Activated naive CD8-positive, alpha-beta T cell treated with anti-CD3 and anti-CD28 coated beads for 36 hours (primary cell): ENCODE results near the gene LRRC75B. TPM values are rescaled to one million over a fixed set of nuclear protein-coding genes. Genes with fewer than 3 reads are reported as not detected.

ENCODE experiments used
- DNase-seq: peaks from one replicate; pipeline ENCODE4 v3.0.0; 2021
- H3K27ac Mint-ChIP-seq: one replicate; pipeline ENCODE4 v1.8.0; 2022; ENCODE audit warnings: mild to moderate bottlenecking, moderate library complexity, mixed read lengths
- H3K27me3 Mint-ChIP-seq: one replicate; pipeline ENCODE4 v1.8.0; 2022; ENCODE audit warnings: mild to moderate bottlenecking, mixed read lengths
- H3K36me3 Mint-ChIP-seq: one replicate; pipeline ENCODE4 v1.8.0; 2021; ENCODE audit warnings: mild to moderate bottlenecking, mixed read lengths
- H3K4me1 Mint-ChIP-seq: one replicate; pipeline ENCODE4 v1.8.0; 2021; ENCODE audit warnings: mixed read lengths
- H3K4me3 Mint-ChIP-seq: one replicate; pipeline ENCODE4 v1.8.0; 2022; ENCODE audit warnings: mild to moderate bottlenecking, moderate library complexity, mixed read lengths
- H3K9me3 Mint-ChIP-seq: one replicate; pipeline ENCODE4 v1.8.0; 2022; ENCODE audit warnings: mixed read lengths
- total RNA-seq, 2 experiments: library from RNA; stranded (reverse); gene quantifications; one replicate each; pipeline ENCODE4 v1.2.3, GENCODE V29; 2021

The LRRC75B gene
- total RNA-seq, 2 experiments from 2014 or later, result 0.91 to 1.1 TPM

DNA sequence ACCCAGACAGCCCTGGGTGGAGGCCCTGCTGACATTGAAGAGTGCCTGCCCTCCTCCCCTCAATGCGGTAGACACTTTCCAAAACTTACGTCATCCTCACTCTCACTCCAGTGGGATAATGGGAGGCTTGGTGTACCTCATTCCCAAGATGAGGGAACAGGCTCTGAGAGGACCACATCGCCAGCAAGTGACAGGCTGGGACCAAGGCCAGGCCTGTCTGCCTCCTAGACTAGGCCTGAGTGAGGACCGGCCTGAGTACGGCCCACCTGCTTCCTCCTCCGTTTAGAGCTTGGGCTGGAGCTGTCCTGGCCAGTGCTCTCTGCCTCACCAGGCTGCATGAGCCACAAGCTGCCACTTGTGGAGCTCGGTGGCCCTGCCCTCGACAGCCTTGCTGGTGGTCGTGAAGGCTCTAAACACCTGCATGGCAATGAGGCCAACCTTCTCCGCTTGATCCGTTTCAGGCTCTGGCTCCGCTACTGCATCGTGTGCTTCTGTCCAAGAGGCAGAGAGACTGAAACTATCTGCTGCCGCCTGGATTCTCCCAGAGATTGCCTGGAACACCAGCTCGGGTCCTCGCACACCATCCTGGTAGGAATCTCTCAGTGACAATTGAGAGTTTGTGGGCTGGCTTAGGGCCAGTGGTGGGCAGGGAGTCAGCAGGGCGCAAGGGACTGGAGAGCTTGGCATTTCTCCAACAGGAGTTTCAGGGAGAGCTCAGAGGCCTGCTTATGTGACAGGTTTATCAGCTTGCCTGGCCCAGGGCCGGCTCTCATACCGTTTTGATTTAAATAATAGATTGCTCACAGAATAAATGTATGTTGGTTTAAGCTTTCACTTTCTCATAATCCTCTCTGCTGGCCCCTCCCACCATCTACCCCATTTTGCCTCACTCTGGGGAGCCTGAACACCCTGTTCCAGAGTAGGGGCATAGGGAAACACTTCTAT lies 9.4 kb downstream of the LRRC75B start:
- H3K27me3 Mint-ChIP-seq, result no peaks in the 10 kb centered on the region
- H3K36me3 Mint-ChIP-seq, result no peaks in the 10 kb centered on the region
- no peak overlapping the region for H3K27ac Mint-ChIP-seq
- H3K4me1 Mint-ChIP-seq, result no peaks in the 10 kb centered on the region
- no peaks in the 10 kb centered on the region for H3K9me3 Mint-ChIP-seq
- H3K4me3 Mint-ChIP-seq, result no peak overlapping the region
- no peak for DNase-seq

DNA sequence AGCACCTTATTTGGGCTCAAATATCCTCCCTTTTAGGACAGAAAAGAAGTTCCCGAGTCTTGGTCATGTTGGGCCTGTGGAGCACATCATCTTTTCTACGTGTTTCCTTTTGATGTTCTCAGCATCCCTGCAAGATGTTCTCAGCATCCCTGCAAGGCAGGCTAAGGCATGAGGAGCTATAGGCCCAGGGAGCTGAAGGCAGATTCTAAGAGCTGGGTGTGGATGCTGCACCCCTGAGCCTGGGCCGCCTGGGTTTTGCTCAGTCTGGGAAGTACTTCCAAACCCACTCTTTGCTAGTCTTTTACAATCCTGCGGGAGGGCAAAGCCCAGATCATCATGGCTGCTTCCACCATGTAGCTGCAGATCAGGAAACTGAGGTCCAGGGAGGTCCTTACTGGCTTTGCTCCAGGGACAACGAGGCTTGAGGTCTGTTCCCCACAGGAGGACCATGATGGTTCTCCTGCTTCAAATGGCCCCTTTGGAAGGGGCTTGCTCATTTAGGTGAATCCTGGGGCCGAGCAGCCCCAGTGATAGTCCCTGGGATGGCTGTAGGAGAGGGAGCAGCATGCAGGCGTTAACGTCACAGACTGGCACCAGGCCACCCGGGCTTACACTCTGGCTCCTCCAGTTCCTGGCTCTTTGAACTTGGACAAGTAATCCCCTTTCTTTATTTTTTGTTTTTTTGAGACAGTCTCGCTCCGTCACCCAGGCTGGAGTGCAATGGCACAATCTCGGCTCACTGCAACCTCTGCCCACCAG lies 10.6 kb downstream of the LRRC75B start:
- DNase-seq, result no peak
- Mint-ChIP-seq H3K27ac (no peak overlapping the region), H3K36me3 (no peaks in the 10 kb centered on the region), H3K9me3 (no peaks in the 10 kb centered on the region), H3K4me1 (no peaks in the 10 kb centered on the region), H3K27me3 (no peaks in the 10 kb centered on the region), H3K4me3 (no peak overlapping the region)

DNA sequence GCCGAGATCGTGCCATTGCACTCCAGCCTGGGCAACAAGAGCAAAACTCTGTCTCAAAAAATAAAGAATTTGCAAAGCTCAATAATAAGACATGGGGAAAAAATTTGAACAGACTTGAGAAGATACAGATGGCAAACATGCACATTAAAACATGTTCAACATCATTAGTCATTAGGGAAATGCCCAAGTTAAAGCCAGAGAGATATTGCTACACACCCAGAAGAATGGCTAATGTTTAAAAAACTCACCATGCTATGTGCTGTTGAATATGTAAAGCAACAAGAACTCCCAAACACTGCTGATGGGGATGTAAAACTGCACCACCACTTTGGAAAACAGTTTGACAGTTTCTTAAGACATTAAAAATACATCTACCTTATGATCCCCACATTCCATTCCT lies 12.6 kb downstream of the LRRC75B start:
- DNase-seq, result no peak
- Mint-ChIP-seq H3K27me3 (no peaks in the 10 kb centered on the region), H3K9me3 (no peaks in the 10 kb centered on the region), H3K4me3 (no peak overlapping the region), H3K36me3 (peaks cover 6% of the 10 kb centered on the region), H3K27ac (no peak overlapping the region), H3K4me1 (no peaks in the 10 kb centered on the region)

DNA sequence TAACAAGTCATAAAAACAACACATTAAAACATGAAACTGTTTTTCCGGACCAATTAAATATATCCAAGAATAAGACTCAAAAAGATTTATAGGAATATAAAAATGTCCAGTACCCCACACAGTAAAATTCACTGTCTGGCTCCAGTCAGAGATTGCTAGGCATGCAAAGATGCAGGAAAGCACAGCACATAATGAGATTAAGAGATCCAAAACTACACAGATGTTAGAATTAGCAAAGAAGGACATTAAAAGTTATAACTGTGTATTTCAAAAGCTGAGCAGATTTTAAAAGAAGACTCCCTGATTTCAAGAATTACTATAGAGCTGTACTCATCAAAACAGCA lies 13.6 kb downstream of the LRRC75B start:
- Mint-ChIP-seq H3K27me3 (no peaks in the 10 kb centered on the region), H3K4me1 (no peaks in the 10 kb centered on the region), H3K36me3 (peaks cover 15% of the 10 kb centered on the region), H3K27ac (no peak overlapping the region), H3K4me3 (no peak overlapping the region), H3K9me3 (no peaks in the 10 kb centered on the region)
- no peak for DNase-seq

DNA sequence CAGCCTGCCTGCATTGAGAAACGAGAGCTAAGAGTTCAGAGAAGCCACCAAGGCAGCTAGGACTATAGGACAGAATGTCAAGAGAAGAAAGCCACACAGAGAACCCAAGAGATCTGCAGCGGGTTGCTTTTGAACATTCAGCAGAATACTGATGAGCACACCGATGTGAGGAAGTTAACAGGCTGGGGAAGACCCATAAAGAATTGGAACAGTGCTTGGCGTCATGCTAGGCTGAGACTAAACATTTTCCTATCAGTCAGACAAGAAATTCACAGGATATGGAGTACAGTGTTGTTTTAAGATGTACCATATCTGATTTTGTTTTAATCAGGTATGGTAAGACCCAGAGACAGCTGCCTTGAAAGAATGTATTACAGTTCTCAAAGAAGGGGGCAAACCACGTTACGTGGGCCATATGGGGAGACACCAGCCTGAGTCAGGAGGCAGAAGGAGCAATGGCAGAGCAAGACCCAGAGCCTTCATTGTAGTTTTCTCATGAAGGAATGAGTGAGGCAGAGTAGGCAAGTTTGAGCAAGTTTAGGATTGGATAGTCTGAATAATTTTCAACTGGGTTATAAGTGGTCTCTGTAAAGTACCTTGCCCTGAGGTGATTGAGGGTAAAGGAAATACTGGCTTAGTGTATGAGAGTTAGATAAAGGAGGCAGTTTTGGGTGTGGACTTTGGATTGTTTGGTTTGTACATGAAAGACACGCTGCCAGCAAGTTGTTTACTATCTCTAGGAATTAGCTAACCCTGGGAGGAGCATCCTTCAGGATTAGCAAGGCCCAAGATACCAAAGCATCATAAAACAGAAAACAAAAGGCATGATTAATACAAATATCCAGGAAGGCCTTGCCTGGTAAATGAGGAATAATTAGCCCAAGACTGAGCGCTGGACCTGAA lies 14.3 kb downstream of the LRRC75B start:
- Mint-ChIP-seq H3K4me1 (no peaks in the 10 kb centered on the region), H3K27me3 (no peaks in the 10 kb centered on the region), H3K4me3 (no peak overlapping the region), H3K27ac (peak overlapping the region; percentile 1), H3K9me3 (no peaks in the 10 kb centered on the region), H3K36me3 (peaks cover 15% of the 10 kb centered on the region)
- no peak for DNase-seq

DNA sequence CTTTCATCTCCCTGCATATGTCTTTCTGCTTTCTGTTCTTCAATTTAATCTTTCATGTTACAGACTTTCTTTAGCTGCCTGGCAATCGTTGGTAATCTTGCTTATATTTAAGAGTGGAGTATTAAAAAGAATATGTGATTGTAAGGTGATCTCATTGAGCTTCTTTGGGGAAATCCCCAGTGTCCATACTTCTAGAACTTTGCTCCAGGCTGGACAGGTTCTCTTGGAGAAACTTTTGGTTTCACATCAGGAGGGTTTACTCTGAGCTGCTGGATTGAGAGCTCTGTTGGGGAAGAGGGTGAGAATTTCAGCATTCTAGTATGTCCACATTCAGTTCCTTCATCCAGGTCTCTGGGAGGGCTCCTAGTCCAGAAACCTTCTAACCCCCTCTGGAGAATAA lies 16.1 kb downstream of the LRRC75B start:
- Mint-ChIP-seq H3K27me3 (no peaks in the 10 kb centered on the region), H3K27ac (no peak overlapping the region), H3K4me1 (no peaks in the 10 kb centered on the region), H3K4me3 (no peak overlapping the region), H3K9me3 (no peaks in the 10 kb centered on the region), H3K36me3 (peaks cover 21% of the 10 kb centered on the region)
- no peak for DNase-seq

DNA sequence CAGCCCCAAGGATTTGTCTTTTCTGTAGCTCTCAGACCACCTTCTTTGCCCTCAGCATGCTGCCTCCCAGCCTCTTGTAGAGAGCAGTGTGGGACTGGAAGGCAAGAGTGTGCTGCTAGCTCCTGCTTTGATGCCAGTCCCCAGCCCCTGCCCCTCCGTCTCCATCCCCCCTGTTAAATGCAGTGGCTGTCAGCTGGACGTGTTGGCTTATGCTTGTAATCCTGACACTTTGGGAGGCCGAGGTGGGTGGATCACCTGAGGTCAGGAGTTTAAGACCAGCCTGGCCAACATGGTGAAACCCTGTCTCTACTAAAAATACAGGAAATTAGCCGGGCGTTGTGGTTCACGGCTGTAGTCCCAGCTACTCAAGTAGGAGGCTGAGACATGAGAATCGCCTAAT lies 21.6 kb downstream of the LRRC75B start:
- Mint-ChIP-seq H3K9me3 (no peaks in the 10 kb centered on the region), H3K27me3 (no peaks in the 10 kb centered on the region), H3K4me1 (no peaks in the 10 kb centered on the region), H3K27ac (no peak overlapping the region), H3K36me3 (peaks cover 25% of the 10 kb centered on the region), H3K4me3 (no peak overlapping the region)
- no peak for DNase-seq

DNA sequence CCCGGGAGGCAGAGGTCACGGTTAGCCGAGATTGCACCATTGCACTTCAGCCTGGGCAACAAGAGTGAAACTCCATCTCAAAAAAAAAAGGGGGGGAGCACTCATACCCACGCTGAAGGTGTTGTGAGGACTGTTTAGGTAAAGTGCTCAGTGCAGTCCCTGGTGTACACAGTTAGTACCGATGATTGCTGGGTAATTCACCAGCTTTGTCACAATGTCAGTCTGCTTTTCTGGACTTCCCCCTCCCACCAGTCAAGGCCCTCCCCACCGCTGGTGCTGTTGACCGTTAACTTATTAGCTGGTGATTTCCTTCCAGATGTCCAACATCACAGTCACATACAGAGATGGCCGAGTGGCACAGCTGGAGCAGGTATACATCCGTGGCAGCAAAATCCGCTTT lies 25.2 kb downstream of the LRRC75B start:
- no peak overlapping the region for H3K27ac Mint-ChIP-seq
- H3K27me3 Mint-ChIP-seq, result no peaks in the 10 kb centered on the region
- no peak for DNase-seq
- no peak overlapping the region for H3K4me3 Mint-ChIP-seq
- peaks cover 15% of the 10 kb centered on the region for H3K36me3 Mint-ChIP-seq
- no peaks in the 10 kb centered on the region for H3K9me3 Mint-ChIP-seq
- H3K4me1 Mint-ChIP-seq, result peaks cover 18% of the 10 kb centered on the region

DNA sequence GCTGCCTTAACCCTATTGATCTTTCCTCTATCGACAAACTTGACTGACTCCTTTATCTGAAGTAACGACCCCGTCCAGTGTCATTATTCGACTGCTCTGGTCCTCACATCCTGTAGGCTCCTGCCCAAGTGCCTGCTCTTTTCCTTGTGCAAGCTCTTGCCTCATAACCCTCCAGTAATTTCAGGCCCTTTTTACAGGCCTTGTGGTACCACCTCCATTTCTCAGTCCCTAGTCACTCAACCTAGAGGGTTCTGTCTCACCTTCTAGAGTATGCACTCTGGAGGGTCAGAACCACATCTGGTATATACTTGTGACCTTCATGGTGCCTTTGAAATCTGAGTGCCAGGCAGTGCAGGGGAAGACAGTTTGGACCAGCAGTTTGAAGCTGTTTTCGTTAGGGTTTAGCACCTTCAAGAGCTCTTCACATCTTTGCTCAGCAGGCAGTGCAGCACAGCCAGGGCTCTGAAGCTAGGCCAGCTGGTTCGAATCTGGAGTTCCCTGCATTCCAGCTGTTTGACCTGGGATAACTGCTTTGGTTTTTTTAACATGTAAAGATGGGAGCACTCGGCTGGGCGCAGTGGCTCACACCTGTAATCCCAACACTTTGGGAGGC lies 25.9 kb downstream of the LRRC75B start:
- Mint-ChIP-seq H3K36me3 (peaks cover 18% of the 10 kb centered on the region), H3K9me3 (no peaks in the 10 kb centered on the region), H3K27ac (no peak overlapping the region), H3K4me1 (peaks cover 20% of the 10 kb centered on the region), H3K4me3 (no peak overlapping the region), H3K27me3 (no peaks in the 10 kb centered on the region)
- DNase-seq, result no peak

DNA sequence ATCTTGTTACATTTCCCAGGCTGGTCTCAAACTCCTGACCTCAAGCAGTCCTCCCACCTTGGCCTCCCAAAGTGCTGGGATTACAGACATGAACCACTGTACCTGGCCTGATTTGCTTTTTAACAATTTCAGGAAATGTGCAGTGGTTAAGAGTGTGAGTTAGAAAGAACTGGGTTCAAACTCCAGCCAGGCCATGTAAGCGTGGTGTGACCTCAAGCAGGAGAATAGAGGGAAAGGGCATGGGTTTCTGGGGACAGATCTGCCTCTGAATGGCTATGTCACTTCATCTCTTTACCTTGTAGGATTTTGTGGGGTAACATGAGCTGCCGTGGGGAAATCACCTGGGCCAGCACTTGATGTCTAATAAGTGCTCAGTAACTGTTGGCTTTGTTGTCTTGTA lies 27.8 kb downstream of the LRRC75B start:
- Mint-ChIP-seq H3K27me3 (no peaks in the 10 kb centered on the region), H3K4me3 (no peak overlapping the region), H3K36me3 (peaks cover 20% of the 10 kb centered on the region), H3K27ac (no peak overlapping the region), H3K4me1 (peaks cover 25% of the 10 kb centered on the region), H3K9me3 (no peaks in the 10 kb centered on the region)
- DNase-seq, result no peak

DNA sequence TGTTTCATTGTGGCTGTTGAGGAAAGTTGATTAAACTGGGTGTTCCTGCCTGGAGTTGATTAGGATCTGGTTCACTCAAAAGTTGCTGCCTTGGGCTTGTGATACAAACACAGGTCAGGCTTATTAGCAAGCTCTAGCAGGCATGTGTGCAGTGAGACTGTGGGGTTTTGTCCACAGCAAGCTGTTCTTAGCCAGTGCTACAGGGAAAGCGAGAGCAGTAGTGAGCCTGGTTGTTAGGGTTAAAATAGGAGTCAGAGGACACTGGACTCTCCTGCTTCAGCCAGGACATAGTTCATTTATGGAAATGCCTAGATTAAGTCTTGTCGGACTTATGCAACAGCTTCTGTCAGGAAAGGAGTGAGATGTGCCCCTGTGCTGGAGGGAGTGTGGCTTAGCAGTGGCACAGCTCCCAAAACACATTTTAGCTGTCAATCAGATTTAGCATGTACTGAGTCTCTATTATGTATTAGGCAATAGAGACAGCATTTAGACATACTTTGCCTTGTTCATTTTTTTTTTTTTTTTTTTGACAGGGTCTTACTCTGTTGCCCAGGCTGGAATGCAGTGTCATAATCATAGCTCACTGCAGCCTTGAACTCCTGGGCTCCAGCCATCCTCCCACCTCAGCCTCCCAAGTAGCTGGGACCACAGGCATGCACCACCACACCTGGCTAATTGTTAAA lies 28.4 kb downstream of the LRRC75B start:
- no peak overlapping the region for H3K4me3 Mint-ChIP-seq
- H3K36me3 Mint-ChIP-seq, result peaks cover 20% of the 10 kb centered on the region
- no peaks in the 10 kb centered on the region for H3K9me3 Mint-ChIP-seq
- DNase-seq, result no peak
- H3K4me1 Mint-ChIP-seq, result peaks cover 28% of the 10 kb centered on the region
- H3K27ac Mint-ChIP-seq, result no peak overlapping the region
- H3K27me3 Mint-ChIP-seq, result no peaks in the 10 kb centered on the region

DNA sequence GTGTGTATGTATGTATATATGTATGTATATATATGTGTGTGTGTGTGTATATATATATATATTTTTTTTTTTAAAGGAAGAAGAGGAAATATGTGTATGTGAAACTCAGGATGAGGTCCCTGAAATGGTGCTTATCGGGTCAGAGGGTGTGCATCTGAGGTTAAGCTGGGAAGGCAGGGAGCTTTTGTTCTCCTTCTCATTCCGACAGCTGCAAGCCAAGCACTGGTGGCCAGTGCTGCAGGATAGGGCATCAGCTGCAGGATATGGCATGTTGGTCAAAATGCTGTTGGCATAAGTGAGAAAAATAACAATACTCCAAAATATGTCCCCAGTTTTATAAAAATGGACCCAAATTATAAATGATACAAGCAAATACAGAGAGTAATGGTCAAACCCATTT lies 29.6 kb downstream of the LRRC75B start:
- no peak for DNase-seq
- no peak overlapping the region for H3K27ac Mint-ChIP-seq
- peaks cover 41% of the 10 kb centered on the region for H3K4me1 Mint-ChIP-seq
- peaks cover 23% of the 10 kb centered on the region for H3K36me3 Mint-ChIP-seq
- H3K9me3 Mint-ChIP-seq, result no peaks in the 10 kb centered on the region
- H3K27me3 Mint-ChIP-seq, result no peaks in the 10 kb centered on the region
- no peak overlapping the region for H3K4me3 Mint-ChIP-seq

DNA sequence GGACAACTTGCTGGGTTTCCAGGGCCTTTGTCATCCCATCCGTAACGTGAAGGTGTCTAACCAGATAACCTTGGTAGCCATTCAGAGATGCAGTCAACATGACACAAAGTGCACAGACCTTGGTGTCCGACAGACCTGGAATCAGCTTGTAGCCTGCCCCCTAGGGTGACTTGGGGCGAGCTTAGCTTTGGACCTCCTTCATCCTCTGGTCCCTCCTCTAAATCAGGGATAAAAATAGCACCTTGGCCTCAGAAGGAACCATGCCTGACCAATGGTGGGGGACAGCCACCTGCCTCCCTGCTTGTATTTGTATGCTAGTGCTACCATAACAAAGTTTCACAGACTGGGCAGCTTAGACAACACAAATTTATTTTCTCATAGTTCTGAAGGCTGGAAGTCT lies 33.4 kb downstream of the LRRC75B start:
- Mint-ChIP-seq H3K36me3 (peaks cover 48% of the 10 kb centered on the region), H3K9me3 (no peaks in the 10 kb centered on the region), H3K4me3 (no peak overlapping the region), H3K27ac (no peak overlapping the region), H3K27me3 (no peaks in the 10 kb centered on the region), H3K4me1 (peaks cover 49% of the 10 kb centered on the region)
- DNase-seq, result no peak
